Tibial nerve (tissue), 4 donors: ENCODE measurements around the gene AVEN.

Experiments
- CTCF ChIP-seq, 5 experiments: fragments of 200-600 bp in 3 of 5; fragments of 450-650 bp in 2 of 5; sonication (generic) in 3 of 5; IDR thresholded peaks; one replicate each; pipeline ENCODE4 v1.5.1; 2016 to 2019; ENCODE audit warnings: antibody characterized with exemption in 5 of 5, mild to moderate bottlenecking in 3 of 5, moderate library complexity in 2 of 5
- EP300 ChIP-seq, 2 donors: sonication (generic); formaldehyde crosslinking; IDR thresholded peaks; one replicate each; pipeline ENCODE4 v1.6.1; 2017; ENCODE audit warnings: antibody characterized with exemption in 2 of 2, mild to moderate bottlenecking in 1 of 2
- POLR2A ChIP-seq, 2 donors: fragments of 450-650 bp; IDR thresholded peaks; one replicate each; pipeline ENCODE4 v1.6.1; 2017; ENCODE audit warnings: antibody characterized with exemption in 2 of 2, mild to moderate bottlenecking in 2 of 2, moderate library complexity in 2 of 2

DNA sequence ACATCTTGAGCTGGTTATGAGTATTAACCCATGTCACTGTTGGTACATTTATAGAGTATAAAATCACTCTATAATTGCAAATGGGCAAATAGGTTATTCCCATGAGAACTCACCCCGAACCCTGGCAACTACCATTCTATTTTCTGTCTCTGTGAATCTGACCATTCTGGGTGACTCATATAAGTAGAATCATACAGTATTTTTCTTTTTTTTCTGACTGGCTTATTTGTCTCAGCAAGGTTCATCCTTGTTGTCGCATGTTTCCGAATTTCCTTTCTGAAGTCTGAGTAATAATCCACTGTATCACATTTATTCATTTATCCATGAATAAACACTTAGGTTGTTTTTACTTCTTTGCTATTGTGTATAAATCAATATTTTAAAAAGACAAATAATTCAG lies 130.6 kb downstream of the AVEN start:
- TF ChIP-seq CTCF (IDR thresholded peaks at IDR 0.05) (no peak), POLR2A (IDR thresholded peaks at IDR 0.05) (no peak), EP300 (IDR thresholded peaks at IDR 0.05) (no peak)
